Activated CD8-positive, alpha-beta memory T cell treated with anti-CD3 and anti-CD28 coated beads, Interleukin-2, amount 50 U/mL, for 24 hours (primary cell): ENCODE results near the gene TPSB2.
"Not testable (repeated sequence)": the region's sequence is repeated elsewhere in the genome, so short reads cannot be mapped to it uniquely, and the experiment has no call there.

Source experiments
- DNase-seq: peaks from one replicate; pipeline ENCODE4 v3.0.0-alpha.2; 2020; ENCODE audit errors: extremely low read depth

The TPSB2 gene

GRCh38 chr16:1240436-1240835, 10.5 kb upstream of the TPSB2 start, which contains the start of gene TPSAB1:
TSS of gene TPSAB1 (plus strand) at chr16:1240705. CDS start at chr16:1240939, 234 bp downstream.
- DNase-seq: not testable (repeated sequence)

- DNase-seq: not testable (repeated sequence)
Measured at GRCh38 chr16:1239575-1239974, 9.6 kb upstream of the TPSB2 start.

- not testable (repeated sequence) for DNase-seq
Measured at GRCh38 chr16:1238909-1239308, 8.9 kb upstream of the TPSB2 start.

- no peak for DNase-seq
Measured at GRCh38 chr16:1237990-1238389, 8.0 kb upstream of the TPSB2 start.

- not testable (repeated sequence) for DNase-seq
Measured at GRCh38 chr16:1236659-1237058, 6.7 kb upstream of the TPSB2 start.

GRCh38 chr16:1232049-1232748, 2.2 kb upstream of the TPSB2 start:
- not testable (repeated sequence) for DNase-seq

GRCh38 chr16:1231301-1231700, 1.3 kb upstream of the TPSB2 start:
- DNase-seq: not testable (repeated sequence)

- not testable (repeated sequence) for DNase-seq
Measured at GRCh38 chr16:1230471-1231212, 658 bp upstream of the TPSB2 start.

- DNase-seq: not testable (repeated sequence)
Measured at GRCh38 chr16:1229476-1229875, 508 bp downstream of the TPSB2 start.

- not testable (repeated sequence) for DNase-seq
Measured at GRCh38 chr16:1228227-1228626, 1.8 kb downstream of the TPSB2 start.

GRCh38 chr16:1226692-1227091, 3.3 kb downstream of the TPSB2 start:
- DNase-seq: not testable (repeated sequence)

- DNase-seq: not testable (repeated sequence)
Measured at GRCh38 chr16:1225728-1226311, 4.2 kb downstream of the TPSB2 start.

GRCh38 chr16:1225051-1225451, 4.9 kb downstream of the TPSB2 start, which contains the start of gene TPSG1:
TSS of gene TPSG1 (minus strand) at chr16:1225268. CDS start at chr16:1225252, 16 bp downstream.
- no peak for DNase-seq

- no peak for DNase-seq
Measured at GRCh38 chr16:1224558-1224957, 5.4 kb downstream of the TPSB2 start.

GRCh38 chr16:1223355-1224214, 6.4 kb downstream of the TPSB2 start:
- DNase-seq: no peak

- DNase-seq: no peak
Measured at GRCh38 chr16:1222553-1223354, 7.2 kb downstream of the TPSB2 start.

- no peak for DNase-seq
Measured at GRCh38 chr16:1221628-1222552, 8.1 kb downstream of the TPSB2 start.

- DNase-seq: no peak
Measured at GRCh38 chr16:1220841-1221627, 8.9 kb downstream of the TPSB2 start.
